CMK (cell line): ENCODE measurements around the gene TMEM131L.
"Not testable (repeated sequence)": the region's sequence is repeated elsewhere in the genome, so short reads cannot be mapped to it uniquely, and the experiment has no call there.

Source experiments
- DNase-seq: peaks from one replicate; pipeline ENCODE4 v3.0.0-alpha.2; 2010; ENCODE audit warnings: low read depth

TMEM131L gene

GRCh38 chr4:153651116-153651515, 185.0 kb downstream of the TMEM131L start:
- no peak for DNase-seq

GRCh38 chr4:153651587-153651986, 185.4 kb downstream of the TMEM131L start:
- DNase-seq, result no peak

- no peak for DNase-seq
Measured at GRCh38 chr4:153652051-153652784, 186.1 kb downstream of the TMEM131L start.

- DNase-seq, result no peak
Measured at GRCh38 chr4:153655002-153655541, 188.9 kb downstream of the TMEM131L start.

GRCh38 chr4:153655928-153656327, 189.8 kb downstream of the TMEM131L start:
- DNase-seq, result no peak

- no peak for DNase-seq
Measured at GRCh38 chr4:153661215-153661822, 195.2 kb downstream of the TMEM131L start.

GRCh38 chr4:153661908-153662307, 195.7 kb downstream of the TMEM131L start:
- no peak for DNase-seq

- no peak for DNase-seq
Measured at GRCh38 chr4:153663667-153664066, 197.5 kb downstream of the TMEM131L start.

GRCh38 chr4:153666505-153666904, 200.3 kb downstream of the TMEM131L start:
- not testable (repeated sequence) for DNase-seq

GRCh38 chr4:153668647-153669046, 202.5 kb downstream of the TMEM131L start:
- DNase-seq, result no peak

- DNase-seq, result no peak
Measured at GRCh38 chr4:153669838-153670237, 203.7 kb downstream of the TMEM131L start.

GRCh38 chr4:153676486-153676885, 210.3 kb downstream of the TMEM131L start:
- no peak for DNase-seq

- no peak for DNase-seq
Measured at GRCh38 chr4:153676984-153677383, 210.8 kb downstream of the TMEM131L start.

GRCh38 chr4:153679486-153679885, 213.3 kb downstream of the TMEM131L start:
- no peak for DNase-seq

GRCh38 chr4:153683763-153684181, 217.6 kb downstream of the TMEM131L start:
- no peak for DNase-seq

- no peak for DNase-seq
Measured at GRCh38 chr4:153684182-153684970, 218.2 kb downstream of the TMEM131L start, which contains the start of gene TLR2. TLR2 (plus strand) TSS chr4:153684280; CDS start chr4:153702908, 18,628 bp downstream.

GRCh38 chr4:153684971-153685371, 218.8 kb downstream of the TMEM131L start:
- no peak for DNase-seq
